MCF 10A (cell line): ENCODE results near the gene MEPCE. TPM values are rescaled to one million over a fixed set of nuclear protein-coding genes. Genes with fewer than 3 reads are reported as not detected.

Source experiments
- BruUV-seq: library from RNA; stranded (reverse); fragments of 400-500 nt; replicated peaks from 2 replicates; lab custom pipeline; 2021; lab: Mats Ljungman, UMichigan
- CTCF ChIA-PET: fragments of 300-600 bp; sonication (Branson Sonifier 250); formaldehyde crosslinking; extraction: SDS; loops from one replicate; lab custom pipeline; 2021; ENCODE audit warnings: antibody characterized with exemption, inconsistent platforms; lab: Yijun Ruan, JAX
- POLR2A ChIA-PET: fragments of 300-600, 350-650 bp; sonication (Branson Sonifier 250); formaldehyde crosslinking; extraction: SDS; loops from one replicate; lab custom pipeline; 2020; ENCODE audit warnings: antibody characterized with exemption, inconsistent platforms; lab: Yijun Ruan, JAX
- DNase-seq: peaks from one replicate; pipeline ENCODE4 v3.0.0-alpha.2; 2018; ENCODE audit not compliant: unreplicated experiment
- H3K27ac Mint-ChIP-seq: one replicate; pipeline ENCODE4 v1.8.0; 2022; ENCODE audit warnings: mild to moderate bottlenecking, low read depth, mixed read lengths; ENCODE audit not compliant: unreplicated experiment
- H3K27me3 Mint-ChIP-seq: one replicate; pipeline ENCODE4 v1.8.0; 2022; ENCODE audit warnings: mixed read lengths; ENCODE audit not compliant: insufficient read depth, unreplicated experiment
- H3K36me3 Mint-ChIP-seq: one replicate; pipeline ENCODE4 v1.8.0; 2022; ENCODE audit warnings: mild to moderate bottlenecking, moderate library complexity, mixed read lengths; ENCODE audit not compliant: insufficient read depth, unreplicated experiment
- H3K4me1 Mint-ChIP-seq: one replicate; pipeline ENCODE4 v1.8.0; 2022; ENCODE audit warnings: mixed read lengths; ENCODE audit not compliant: insufficient read depth, unreplicated experiment
- H3K4me3 Mint-ChIP-seq: one replicate; pipeline ENCODE4 v1.8.0; 2022; ENCODE audit warnings: mild to moderate bottlenecking, moderate library complexity, mixed read lengths; ENCODE audit not compliant: unreplicated experiment
- H3K9me3 Mint-ChIP-seq: one replicate; pipeline ENCODE4 v1.8.0; 2022; ENCODE audit warnings: mixed read lengths; ENCODE audit not compliant: unreplicated experiment
- CTCF ChIP-seq: fragments of 200-600 bp; IDR thresholded peaks from one replicate; pipeline ENCODE4 v1.8.0; 2022; ENCODE audit warnings: antibody characterized with exemption, mild to moderate bottlenecking; ENCODE audit not compliant: unreplicated experiment
- intact Hi-C: fragments of 100-400 bp; cut with micrococcal nuclease; formaldehyde crosslinking; loops from 2 replicates; pipeline ENCODE4 v1.14.1; 2022
- total RNA-seq: library from RNA; stranded (reverse); gene quantifications from 2 replicates; pipeline ENCODE4 v1.2.3, GENCODE V29; 2022

Gene MEPCE
- total RNA-seq, 1 experiment from 2014 or later = 59.9 TPM

- no peak for DNase-seq
- no peaks in the 10 kb centered on the region for H3K27me3 Mint-ChIP-seq
- peaks cover 59% of the 10 kb centered on the region for H3K36me3 Mint-ChIP-seq
- H3K4me3 Mint-ChIP-seq = no peak overlapping the region
- H3K4me1 Mint-ChIP-seq = peaks cover 36% of the 10 kb centered on the region
- POLR2A ChIA-PET = interaction anchor here (1.8 kb wide), 1 partner anchor 153 kb away, joined by 5 read pairs; the partner anchor contains the start of gene FBXO24
- intact Hi-C loops = no loop called here
- TF ChIP-seq CTCF = no peak
- no peaks in the 10 kb centered on the region for H3K9me3 Mint-ChIP-seq
- no peak overlapping the region for H3K27ac Mint-ChIP-seq
- CTCF ChIA-PET = no interaction called here
- no TSS peak for BruUV-seq
Measured at GRCh38 chr7:100433592-100434296, 4.1 kb downstream of the MEPCE start.

GRCh38 chr7:100434297-100435144 lies 4.9 kb downstream of the MEPCE start:
- Mint-ChIP-seq H3K4me1 (peaks cover 36% of the 10 kb centered on the region), H3K27me3 (no peaks in the 10 kb centered on the region), H3K36me3 (peaks cover 51% of the 10 kb centered on the region), H3K4me3 (peak overlapping the region; percentile 95), H3K27ac (peak overlapping the region; percentile 96), H3K9me3 (no peaks in the 10 kb centered on the region)
- BruUV-seq = no TSS peak
- POLR2A ChIA-PET = interaction anchor here (1.4 to 4.2 kb wide), 3 partner anchors 16 to 455 kb away, joined by 3 to 27 read pairs (median 5); partner anchors contain the start of genes FBXO24 and UFSP1
- DNase-seq = no peak
- CTCF ChIA-PET = interaction anchor here (0.5 to 1.6 kb wide), 5 partner anchors 16 to 460 kb away, joined by 3 to 5 read pairs (median 3); partner anchors contain the start of gene TSC22D4
- no peak for TF ChIP-seq CTCF
- intact Hi-C loops = no loop called here

GRCh38 chr7:100435401-100436304 lies 6.0 kb downstream of the MEPCE start:
- BruUV-seq = TSS peak; percentile 47
- DNase-seq = peak; percentile 38
- no peaks in the 10 kb centered on the region for H3K27me3 Mint-ChIP-seq
- TF ChIP-seq CTCF = no peak
- POLR2A ChIA-PET = interaction anchor here (0.7 to 5.2 kb wide), 10 partner anchors 7 to 454 kb away, joined by 3 to 27 read pairs (median 4); partner anchors contain the start of genes MEPCE, MOSPD3, UFSP1 and ZCWPW1
- H3K9me3 Mint-ChIP-seq = no peaks in the 10 kb centered on the region
- H3K36me3 Mint-ChIP-seq = peaks cover 46% of the 10 kb centered on the region
- CTCF ChIA-PET = interaction anchor here (0.6 to 2.2 kb wide), 6 partner anchors 15 to 290 kb away, joined by 3 to 10 read pairs (median 4); no protein-coding TSS in a partner anchor
- peak overlapping the region; percentile 96 for H3K27ac Mint-ChIP-seq
- H3K4me1 Mint-ChIP-seq = peaks cover 36% of the 10 kb centered on the region
- intact Hi-C loops = no loop called here
- peak overlapping the region; percentile 95 for H3K4me3 Mint-ChIP-seq
